Spleen (tissue), 7 donors: ENCODE data around the gene MYLK4.

Experiments
- CTCF ChIP-seq, 11 experiments: fragments of 200-600 bp in 7 of 11; fragments of 450-650 bp in 4 of 11; sonication (generic) in 4 of 11; IDR thresholded peaks in 8 of 11; conservative IDR thresholded peaks in 3 of 11; 1 replicate in 7 of 11; 2 replicates in 4 of 11; pipeline versions ENCODE4 v1.4.0 to v1.8.0; 2016 to 2021; ENCODE audit warnings: antibody characterized with exemption in 11 of 11, inconsistent platforms in 4 of 11, mild to moderate bottlenecking in 1 of 11
- POLR2AphosphoS5 ChIP-seq, 3 donors: sonication (generic); formaldehyde crosslinking; IDR thresholded peaks; one replicate each; pipeline ENCODE4 v1.5.1; 2017; ENCODE audit warnings: antibody characterized with exemption in 3 of 3
- donor health status: DM: no; HTN: no; CAD: no; lungs with moderate emphysema.
- donor health status: DM: no; HTN: no; CAD: no.
- donor health status: DM: no; HTN: no; CAD: no.

DNA sequence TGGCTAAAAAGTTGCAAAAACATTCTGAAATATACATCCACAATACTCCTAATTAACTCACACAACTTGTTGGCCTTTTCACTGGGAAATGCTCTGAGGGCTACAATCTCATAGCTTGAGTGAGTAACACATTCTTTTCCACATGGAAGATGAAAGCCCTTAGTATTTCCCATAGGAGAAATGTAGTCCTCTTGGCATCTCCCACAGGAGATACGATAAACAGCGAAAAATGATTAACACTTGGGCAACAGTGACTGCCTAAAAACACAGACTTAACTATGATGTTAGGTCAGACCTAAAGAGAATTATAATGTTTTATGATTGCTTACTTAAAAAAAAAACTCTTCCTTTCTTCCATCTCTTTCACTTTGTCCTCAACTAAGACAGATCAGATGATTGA, 9.0 kb downstream of the MYLK4 start:
- TF ChIP-seq CTCF (IDR thresholded peaks at IDR 0.05 in 8 of 11, conservative IDR thresholded peaks at IDR 0.05 in 3 of 11), result no peak
- no peak for TF ChIP-seq POLR2AphosphoS5 (IDR thresholded peaks at IDR 0.05)
